ENCODE data around the gene FBXL7. TPM values are rescaled to one million over a fixed set of nuclear protein-coding genes. Genes with fewer than 3 reads are reported as not detected.

FBXL7 gene
- total and polyA plus RNA-seq, 2 donors = 15.3 to 30.3 TPM

DNA sequence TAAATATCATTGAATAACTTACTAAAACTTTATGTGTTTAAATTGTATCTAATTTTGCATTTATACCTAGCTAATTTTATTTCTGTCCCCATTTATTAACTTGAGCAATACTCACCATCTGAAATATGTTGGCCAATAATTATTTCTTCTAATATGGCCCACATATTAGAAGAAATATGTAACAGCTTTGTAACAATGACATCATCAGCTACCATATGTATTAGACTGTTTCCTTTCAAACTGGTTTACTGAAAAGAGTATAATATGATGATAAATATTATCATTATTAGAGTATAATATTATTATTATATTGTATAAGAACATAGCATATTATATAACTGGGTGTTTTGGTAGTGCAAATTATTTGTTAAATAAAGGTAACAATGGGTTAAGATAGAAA, 220.5 kb downstream of the FBXL7 start:
- no peaks in the 10 kb centered on the region for H3K36me3 ChIP-seq (ENCODE audit: insufficient read depth)
- no peak for DNase-seq (ENCODE audit: extremely low spot score)

GRCh38 chr5:15722305-15722704, 222.3 kb downstream of the FBXL7 start:
- 90% methylated on average over 7 of the region's 7 CpGs for WGBS
- DNase-seq (ENCODE audit: extremely low spot score) = no peak
- H3K4me3 ChIP-seq (ENCODE audit: low read depth, low read length) = no peak overlapping the region
- no peaks in the 10 kb centered on the region for H3K4me1 ChIP-seq (ENCODE audit: insufficient read depth)
- H3K27ac ChIP-seq (ENCODE audit: low read depth) = no peak overlapping the region
- no peaks in the 10 kb centered on the region for H3K36me3 ChIP-seq (ENCODE audit: insufficient read depth)

More for the DNA sequence above, 220.5 kb downstream of the FBXL7 start:
- Histone ChIP-seq H3K4me1 (ENCODE audit: insufficient read depth) (peaks cover 1% of the 10 kb centered on the region), H3K27ac (ENCODE audit: low read depth) (no peak overlapping the region), H3K4me3 (ENCODE audit: low read depth, low read length) (no peak overlapping the region)

- no peak for DNase-seq (ENCODE audit: extremely low spot score)
- Histone ChIP-seq H3K36me3 (ENCODE audit: insufficient read depth) (no peaks in the 10 kb centered on the region), H3K27ac (ENCODE audit: low read depth) (no peak overlapping the region), H3K4me3 (ENCODE audit: low read depth, low read length) (no peak overlapping the region), H3K4me1 (ENCODE audit: insufficient read depth) (no peaks in the 10 kb centered on the region)
Observed at GRCh38 chr5:15727375-15727774, 227.4 kb downstream of the FBXL7 start.

GRCh38 chr5:15728811-15729210, 228.8 kb downstream of the FBXL7 start:
- Histone ChIP-seq H3K36me3 (ENCODE audit: insufficient read depth) (no peaks in the 10 kb centered on the region), H3K27ac (ENCODE audit: low read depth) (no peak overlapping the region), H3K4me1 (ENCODE audit: insufficient read depth) (no peaks in the 10 kb centered on the region), H3K4me3 (ENCODE audit: low read depth, low read length) (no peak overlapping the region)
- no peak for DNase-seq (ENCODE audit: extremely low spot score)
- 94% methylated on average over 4 of the region's 4 CpGs for WGBS

DNA sequence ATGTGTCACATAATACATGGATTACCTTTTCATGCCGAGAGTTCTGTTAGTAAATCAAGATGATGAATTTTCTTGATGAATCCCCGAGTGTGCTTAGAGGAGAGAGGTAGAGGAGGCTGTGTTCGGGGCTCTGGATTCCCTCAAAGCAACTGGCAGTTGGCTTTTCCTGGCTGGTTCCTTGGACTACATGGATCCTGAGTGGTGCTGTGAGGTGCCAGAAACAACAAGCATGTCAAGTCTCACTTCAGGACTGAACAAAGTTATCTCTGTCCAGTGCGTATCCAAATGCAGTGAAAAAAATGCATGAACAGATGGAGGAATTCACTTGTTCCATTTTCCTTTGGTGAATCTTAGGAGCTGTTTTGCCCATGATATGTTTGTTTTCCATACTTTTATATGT, 231.7 kb downstream of the FBXL7 start:
- DNase-seq (ENCODE audit: extremely low spot score) = no peak
- Histone ChIP-seq H3K27ac (ENCODE audit: low read depth) (no peak overlapping the region), H3K36me3 (ENCODE audit: insufficient read depth) (no peaks in the 10 kb centered on the region), H3K4me1 (ENCODE audit: insufficient read depth) (no peaks in the 10 kb centered on the region), H3K4me3 (ENCODE audit: low read depth, low read length) (no peak overlapping the region)
- WGBS = 56% methylated on average over 4 of the region's 4 CpGs

DNA sequence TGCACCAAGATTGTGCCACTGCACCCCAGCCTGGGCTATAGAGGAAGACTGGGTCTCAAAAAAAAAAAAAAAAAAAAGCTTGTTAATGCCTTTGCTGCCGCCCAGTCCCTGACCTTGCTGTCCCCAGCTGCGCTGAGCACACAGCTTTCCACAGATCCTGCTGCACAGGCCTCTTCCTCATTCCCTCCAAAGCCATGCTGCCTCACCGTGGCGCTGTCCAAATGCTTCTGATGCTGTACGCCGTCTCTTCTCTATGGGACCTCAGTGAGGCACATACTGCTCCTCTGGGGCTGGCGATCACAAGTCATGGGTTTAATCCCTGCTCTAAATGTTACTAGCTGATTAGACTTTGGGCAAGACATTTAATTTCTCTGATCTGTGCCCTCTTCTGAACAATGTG, 234.1 kb downstream of the FBXL7 start:
- Histone ChIP-seq H3K4me1 (ENCODE audit: insufficient read depth) (no peaks in the 10 kb centered on the region), H3K36me3 (ENCODE audit: insufficient read depth) (no peaks in the 10 kb centered on the region), H3K27ac (ENCODE audit: low read depth) (no peak overlapping the region), H3K4me3 (ENCODE audit: low read depth, low read length) (no peak overlapping the region)
- 90% methylated on average over 7 of the region's 7 CpGs for WGBS
- DNase-seq (ENCODE audit: extremely low spot score) = no peak

DNA sequence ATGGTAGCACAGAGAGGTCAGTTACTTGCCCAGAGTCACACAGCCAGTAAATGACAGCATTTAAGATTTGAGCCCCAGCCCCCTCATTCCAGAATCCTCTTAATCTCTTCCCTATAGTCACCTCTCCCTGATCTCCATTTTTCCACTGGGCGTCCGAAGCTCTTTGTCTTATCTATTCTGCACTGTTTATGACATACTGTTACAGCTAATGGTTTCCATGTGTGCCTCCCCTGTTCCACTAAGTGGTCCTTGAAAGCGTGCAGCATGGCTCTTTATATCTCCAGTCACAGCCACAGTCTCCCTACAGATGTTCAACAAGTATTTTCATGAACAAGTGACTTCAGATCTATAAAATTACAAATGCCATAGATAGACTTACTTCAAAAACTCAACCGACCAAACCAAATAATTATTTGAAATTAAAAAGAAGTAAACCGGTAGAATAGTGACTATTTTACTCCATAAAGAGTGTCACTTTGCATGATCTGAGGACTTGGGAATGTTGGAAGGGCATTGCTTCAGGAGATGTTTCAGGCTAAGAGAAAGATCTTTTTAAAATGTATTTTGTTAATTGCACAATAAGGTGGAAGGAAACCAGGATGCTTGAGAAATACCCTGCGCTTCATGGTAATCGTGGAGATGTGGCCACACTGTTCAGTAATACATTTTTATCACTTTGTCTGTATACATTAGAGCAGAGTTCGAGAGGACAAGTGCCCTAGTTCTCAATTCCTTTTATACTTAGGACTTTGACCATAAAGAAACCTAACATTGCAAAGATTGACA, 237.2 kb downstream of the FBXL7 start:
- H3K4me1 ChIP-seq (ENCODE audit: insufficient read depth) = no peaks in the 10 kb centered on the region
- DNase-seq (ENCODE audit: extremely low spot score) = no peak
- no peak overlapping the region for H3K4me3 ChIP-seq (ENCODE audit: low read depth, low read length)
- no peaks in the 10 kb centered on the region for H3K36me3 ChIP-seq (ENCODE audit: insufficient read depth)
- H3K27ac ChIP-seq (ENCODE audit: low read depth) = no peak overlapping the region
- WGBS = 54% methylated on average over 8 of the region's 8 CpGs

DNA sequence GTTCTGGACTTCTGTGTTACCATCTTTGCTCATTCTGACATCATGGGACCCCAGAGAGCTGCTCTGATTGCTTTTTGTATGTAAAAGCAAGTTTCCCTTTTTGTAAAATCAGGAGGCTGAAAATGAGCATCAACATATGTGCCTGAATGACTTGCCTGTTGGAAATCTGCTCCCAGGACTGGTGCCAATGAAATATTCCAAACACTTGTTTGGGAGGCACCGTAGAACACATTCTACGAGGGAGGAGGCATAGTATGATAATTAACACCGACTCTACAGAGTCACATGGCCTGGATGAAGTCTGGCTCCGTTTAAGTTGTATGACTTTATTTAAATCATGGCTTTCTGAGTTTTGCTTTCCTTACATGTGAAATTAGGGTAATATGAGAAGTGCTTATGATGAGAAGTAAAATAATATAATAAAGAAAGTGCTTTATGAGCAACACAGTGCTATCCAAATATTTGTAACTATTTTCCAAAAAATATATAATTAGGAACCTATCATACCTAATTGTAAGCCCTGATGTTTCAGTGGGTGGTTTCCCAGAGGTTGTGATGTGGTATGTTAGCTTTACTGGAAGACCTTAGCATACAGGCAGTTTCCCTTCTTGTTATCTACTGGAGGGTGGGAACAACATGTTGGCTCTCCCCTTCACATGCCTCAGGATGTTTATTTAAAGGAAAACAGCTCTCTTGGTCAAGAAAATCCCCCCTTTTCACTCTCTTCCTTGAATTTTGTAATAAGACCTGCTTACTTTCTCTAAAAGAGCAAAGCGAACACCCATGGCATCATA, 238.1 kb downstream of the FBXL7 start:
- Histone ChIP-seq H3K4me3 (ENCODE audit: low read depth, low read length) (no peak overlapping the region), H3K36me3 (ENCODE audit: insufficient read depth) (no peaks in the 10 kb centered on the region), H3K4me1 (ENCODE audit: insufficient read depth) (no peaks in the 10 kb centered on the region), H3K27ac (ENCODE audit: low read depth) (no peak overlapping the region)
- no peak for DNase-seq (ENCODE audit: extremely low spot score)
- 52% methylated on average over 5 of the region's 5 CpGs for WGBS

DNA sequence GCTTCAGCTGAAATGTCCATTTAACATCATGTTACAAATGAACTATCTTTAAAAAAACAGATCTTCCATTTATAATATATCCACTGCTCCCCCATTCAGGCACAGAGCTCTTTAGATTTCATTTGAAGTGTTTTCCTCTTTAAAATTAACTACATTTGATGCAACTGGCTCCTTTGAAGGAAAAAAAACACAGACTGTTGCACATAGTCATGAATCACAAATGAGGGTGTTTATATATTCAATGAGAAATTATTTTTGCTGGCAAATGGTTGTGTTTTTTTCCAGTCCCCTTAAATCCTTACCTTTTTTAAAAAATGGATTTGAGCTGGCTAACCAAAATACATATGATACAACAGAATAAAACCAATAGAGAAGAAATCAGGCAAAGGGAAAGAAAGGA, 240.4 kb downstream of the FBXL7 start:
- H3K27ac ChIP-seq (ENCODE audit: low read depth) = no peak overlapping the region
- no peak for DNase-seq (ENCODE audit: extremely low spot score)
- H3K4me1 ChIP-seq (ENCODE audit: insufficient read depth) = no peaks in the 10 kb centered on the region
- H3K4me3 ChIP-seq (ENCODE audit: low read depth, low read length) = no peak overlapping the region
- no peaks in the 10 kb centered on the region for H3K36me3 ChIP-seq (ENCODE audit: insufficient read depth)

GRCh38 chr5:15741591-15741990, 241.6 kb downstream of the FBXL7 start:
- Histone ChIP-seq H3K4me1 (ENCODE audit: insufficient read depth) (peaks cover 2% of the 10 kb centered on the region), H3K36me3 (ENCODE audit: insufficient read depth) (no peaks in the 10 kb centered on the region), H3K4me3 (ENCODE audit: low read depth, low read length) (no peak overlapping the region), H3K27ac (ENCODE audit: low read depth) (no peak overlapping the region)
- WGBS = 63% methylated on average over 5 of the region's 5 CpGs
- no peak for DNase-seq (ENCODE audit: extremely low spot score)

DNA sequence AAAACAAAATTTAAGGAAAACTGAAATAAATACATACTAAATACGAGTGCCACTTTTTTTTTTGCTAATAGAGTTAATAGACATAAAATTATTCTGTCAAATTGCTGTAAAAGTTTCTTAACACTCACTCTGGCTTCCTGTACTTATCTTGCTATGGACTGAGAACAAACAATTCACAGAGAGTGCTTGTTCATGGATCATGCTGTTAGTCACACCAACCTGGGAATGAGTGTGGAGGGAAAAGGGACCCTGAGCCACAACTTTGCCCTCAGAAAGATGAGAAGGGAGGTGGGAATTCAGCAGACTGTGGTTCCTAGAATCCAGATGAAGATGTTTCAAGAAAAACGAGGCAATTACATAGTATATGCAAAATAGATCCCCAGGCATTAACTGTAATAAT, 246.9 kb downstream of the FBXL7 start:
- H3K4me3 ChIP-seq (ENCODE audit: low read depth, low read length) = no peak overlapping the region
- no peaks in the 10 kb centered on the region for H3K36me3 ChIP-seq (ENCODE audit: insufficient read depth)
- no peak overlapping the region for H3K27ac ChIP-seq (ENCODE audit: low read depth)
- WGBS = 85% methylated on average over 2 of the region's 2 CpGs
- no peak for DNase-seq (ENCODE audit: extremely low spot score)
- H3K4me1 ChIP-seq (ENCODE audit: insufficient read depth) = peaks cover 2% of the 10 kb centered on the region

- H3K4me1 ChIP-seq (ENCODE audit: insufficient read depth) = peaks cover 2% of the 10 kb centered on the region
- no peak overlapping the region for H3K4me3 ChIP-seq (ENCODE audit: low read depth, low read length)
- H3K27ac ChIP-seq (ENCODE audit: low read depth) = no peak overlapping the region
- H3K36me3 ChIP-seq (ENCODE audit: insufficient read depth) = no peaks in the 10 kb centered on the region
- WGBS = 89% methylated on average over 2 of the region's 2 CpGs
- no peak for DNase-seq (ENCODE audit: extremely low spot score)
Observed at GRCh38 chr5:15748266-15748665, 248.3 kb downstream of the FBXL7 start.

- Histone ChIP-seq H3K4me3 (ENCODE audit: low read depth, low read length) (peak overlapping the region; percentile 18), H3K36me3 (ENCODE audit: insufficient read depth) (no peaks in the 10 kb centered on the region), H3K27ac (ENCODE audit: low read depth) (no peak overlapping the region), H3K4me1 (ENCODE audit: insufficient read depth) (no peaks in the 10 kb centered on the region)
- DNase-seq (ENCODE audit: extremely low spot score) = no peak
- 21% methylated on average over 10 of the region's 10 CpGs for WGBS
Observed at GRCh38 chr5:15752663-15753285, 252.8 kb downstream of the FBXL7 start.

DNA sequence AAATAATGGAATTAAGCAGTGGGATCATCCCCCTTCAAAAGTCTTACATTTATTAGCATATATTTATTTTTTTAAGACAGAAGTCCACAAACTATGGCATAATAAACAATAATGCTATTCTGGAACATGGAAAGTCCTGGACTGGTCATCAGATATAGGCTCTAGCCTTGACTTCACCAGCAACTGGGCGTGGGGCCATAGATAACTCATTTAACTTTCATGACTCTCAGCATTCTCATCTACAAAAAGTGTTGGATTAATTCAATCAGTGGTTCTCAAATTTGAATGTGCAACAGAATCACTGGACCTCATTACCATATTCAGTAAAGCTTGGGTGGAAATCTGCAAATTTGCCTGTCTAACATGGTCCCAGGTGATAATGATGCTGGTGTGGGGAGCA, 253.8 kb downstream of the FBXL7 start:
- Histone ChIP-seq H3K36me3 (ENCODE audit: insufficient read depth) (no peaks in the 10 kb centered on the region), H3K27ac (ENCODE audit: low read depth) (no peak overlapping the region), H3K4me1 (ENCODE audit: insufficient read depth) (no peaks in the 10 kb centered on the region), H3K4me3 (ENCODE audit: low read depth, low read length) (no peak overlapping the region)
- WGBS = 94% methylated on average over 1 of the region's 1 CpG
- DNase-seq (ENCODE audit: extremely low spot score) = no peak
